HK-2 (cell line): ENCODE data around the gene SSNA1.

Experiments used
- DNase-seq: peaks from one replicate; pipeline ENCODE4 v3.0.0-alpha.2; 2018; ENCODE audit not compliant: unreplicated experiment

The SSNA1 gene

GRCh38 chr9:137188490-137189296 lies at the start of gene SSNA1, which contains the start of gene ANAPC2:
Gene SSNA1 (plus strand): TSS chr9:137188676. CDS start chr9:137188727, 51 bp downstream.
Gene ANAPC2 (minus strand): TSS chr9:137188560. CDS start chr9:137188532, 28 bp downstream.
- peak; percentile 95 for DNase-seq

- DNase-seq = no peak
Observed at GRCh38 chr9:137138722-137139467, 49.6 kb upstream of the SSNA1 start, which contains the start of gene GRIN1. Gene GRIN1 (plus strand): TSS chr9:137139154. CDS start chr9:137139487, 333 bp downstream.

- DNase-seq = no peak
Observed at GRCh38 chr9:137139468-137140150, 48.9 kb upstream of the SSNA1 start.

- DNase-seq = no peak
Observed at GRCh38 chr9:137140151-137141012, 48.1 kb upstream of the SSNA1 start.

GRCh38 chr9:137141050-137141810 lies 47.2 kb upstream of the SSNA1 start:
- no peak for DNase-seq

GRCh38 chr9:137141976-137142936 lies 46.2 kb upstream of the SSNA1 start:
- DNase-seq = no peak

- DNase-seq = no peak
Observed at GRCh38 chr9:137143459-137143858, 45.0 kb upstream of the SSNA1 start.

GRCh38 chr9:137145731-137146526 lies 42.5 kb upstream of the SSNA1 start:
- DNase-seq = no peak

- no peak for DNase-seq
Observed at GRCh38 chr9:137146527-137146918, 42.0 kb upstream of the SSNA1 start.

GRCh38 chr9:137147091-137147792 lies 41.2 kb upstream of the SSNA1 start:
- no peak for DNase-seq

- no peak for DNase-seq
Observed at GRCh38 chr9:137147793-137148160, 40.7 kb upstream of the SSNA1 start.

GRCh38 chr9:137148242-137148641 lies 40.2 kb upstream of the SSNA1 start:
- no peak for DNase-seq

GRCh38 chr9:137148661-137149060 lies 39.8 kb upstream of the SSNA1 start:
- no peak for DNase-seq

- DNase-seq = no peak
Observed at GRCh38 chr9:137149363-137149762, 39.1 kb upstream of the SSNA1 start.

GRCh38 chr9:137149942-137150616 lies 38.4 kb upstream of the SSNA1 start:
- no peak for DNase-seq

GRCh38 chr9:137150617-137151457 lies 37.6 kb upstream of the SSNA1 start:
- DNase-seq = peak; percentile 43
